ENCODE measurements around the gene ECE1.

- TF ChIP-seq POLR2AphosphoS5 (IDR thresholded peaks at IDR 0.05; ENCODE audit: insufficient read depth, low read depth, low read length) (no peak), CTCF (IDR thresholded peaks at IDR 0.05; ENCODE audit: extremely low read depth in 1 of 2, insufficient read depth in 1 of 2, low read depth in 1 of 2, low read length in 2 of 2) (no peak), EZH2 (IDR thresholded peaks at IDR 0.05; ENCODE audit: borderline replicate concordance, low read depth, low read length, severe bottlenecking) (no peak), POLR2A (IDR thresholded peaks at IDR 0.05; ENCODE audit: low read depth, low read length) (no peak), GATA2 (IDR thresholded peaks at IDR 0.05; ENCODE audit: insufficient read depth, insufficient read length, low read depth, low read length) (no peak), MAX (IDR thresholded peaks at IDR 0.05; ENCODE audit: insufficient read depth, insufficient read length) (no peak), FOS (IDR thresholded peaks at IDR 0.05; ENCODE audit: borderline replicate concordance, insufficient read depth, low read length) (no peak), MYC (IDR thresholded peaks at IDR 0.05; ENCODE audit: low read depth, low read length) (no peak)
Measured at GRCh38 chr1:21308330-21308729, 18.1 kb upstream of the ECE1 start.
